PFSK-1 (cell line): ENCODE data around the gene RNF14.
A peak's percentile ranks its signal among the peaks of the same experiment; 100 is the strongest.

ENCODE experiments used
- FOXP2 ChIP-seq: optimal IDR thresholded peaks from 2 replicates; pipeline ENCODE3; 2011; ENCODE audit warnings: borderline replicate concordance, control low read depth, inconsistent platforms; ENCODE audit not compliant: insufficient read depth; ENCODE audit errors: extremely low read length, extremely low read depth
- POLR2AphosphoS5 ChIP-seq: IDR thresholded peaks from 2 replicates; pipeline ENCODE4 v1.6.1; 2012; ENCODE audit warnings: low read depth, mild to moderate bottlenecking, control low read depth, low read length, moderate library complexity
- REST ChIP-seq, 2 experiments: IDR thresholded peaks; 2 replicates each; pipeline versions ENCODE4 v1.6.1 to v1.8.0; 2011 to 2012; ENCODE audit warnings: low read depth in 2 of 2, low read length in 2 of 2, control low read depth in 1 of 2, inconsistent platforms in 1 of 2, mild to moderate bottlenecking in 1 of 2, moderate library complexity in 1 of 2; ENCODE audit not compliant: insufficient read depth in 1 of 2
- SIN3A ChIP-seq: IDR thresholded peaks from 2 replicates; pipeline ENCODE4 v1.6.1; 2012; ENCODE audit warnings: mild to moderate bottlenecking, low read length, moderate library complexity, borderline replicate concordance; ENCODE audit not compliant: insufficient read depth
- TAF1 ChIP-seq: IDR thresholded peaks from 2 replicates; pipeline ENCODE4 v1.6.1; 2012; ENCODE audit warnings: low read length, control low read depth, borderline replicate concordance; ENCODE audit not compliant: insufficient read depth

RNF14 gene

GRCh38 chr5:142024771-142025304, 55.9 kb downstream of the RNF14 start:
- no peak; the same call in 1 of the 2 replicates for TF ChIP-seq TAF1
- TF ChIP-seq REST (IDR thresholded peaks at IDR 0.05; ENCODE audit: insufficient read depth in 1 of 2, low read depth in 2 of 2, low read length in 2 of 2), result 0 out of 4 replicates have a peak, but pooled peaks of 1 of the 2 experiments have one; percentile 8
- no peak for TF ChIP-seq FOXP2
- TF ChIP-seq POLR2AphosphoS5, result peak; percentile 76; the same call in 1 of the 2 replicates
- no peak for TF ChIP-seq SIN3A

- no peak for TF ChIP-seq FOXP2
- TF ChIP-seq TAF1, result no peak
- TF ChIP-seq REST (IDR thresholded peaks at IDR 0.05; ENCODE audit: insufficient read depth in 1 of 2, low read depth in 2 of 2, low read length in 2 of 2), result no peak
- TF ChIP-seq POLR2AphosphoS5, result no peak
- TF ChIP-seq SIN3A, result no peak
Observed at GRCh38 chr5:142025637-142026036, 56.7 kb downstream of the RNF14 start.

- TF ChIP-seq POLR2AphosphoS5 (no peak), FOXP2 (no peak), SIN3A (no peak), REST (IDR thresholded peaks at IDR 0.05; ENCODE audit: insufficient read depth in 1 of 2, low read depth in 2 of 2, low read length in 2 of 2) (no peak), TAF1 (no peak)
Observed at GRCh38 chr5:142032150-142032549, 63.2 kb downstream of the RNF14 start.

- TF ChIP-seq SIN3A (no peak), TAF1 (no peak), POLR2AphosphoS5 (no peak), FOXP2 (no peak), REST (IDR thresholded peaks at IDR 0.05; ENCODE audit: insufficient read depth in 1 of 2, low read depth in 2 of 2, low read length in 2 of 2) (no peak)
Observed at GRCh38 chr5:142032747-142033631, 64.1 kb downstream of the RNF14 start.
